8988T (cell line): Measurements from ENCODE around the gene ZNF423.

ENCODE experiments used
- DNase-seq: peaks from one replicate; pipeline ENCODE4 v3.0.0; 2011

The ZNF423 gene

GRCh38 chr16:49485663-49486062, 370.2 kb downstream of the ZNF423 start:
- DNase-seq = no peak

- no peak for DNase-seq
Observed at GRCh38 chr16:49484936-49485335, 371.0 kb downstream of the ZNF423 start.

GRCh38 chr16:49484451-49484849, 371.5 kb downstream of the ZNF423 start:
- no peak for DNase-seq

- no peak for DNase-seq
Observed at GRCh38 chr16:49483651-49484450, 372.1 kb downstream of the ZNF423 start.

GRCh38 chr16:49483251-49483650, 372.7 kb downstream of the ZNF423 start:
- no peak for DNase-seq

- no peak for DNase-seq
Observed at GRCh38 chr16:49482690-49483089, 373.2 kb downstream of the ZNF423 start.

- no peak for DNase-seq
Observed at GRCh38 chr16:49478616-49479015, 377.3 kb downstream of the ZNF423 start.

GRCh38 chr16:49478107-49478506, 377.8 kb downstream of the ZNF423 start:
- no peak for DNase-seq

- DNase-seq = no peak
Observed at GRCh38 chr16:49477250-49477895, 378.5 kb downstream of the ZNF423 start.

GRCh38 chr16:49474741-49475140, 381.2 kb downstream of the ZNF423 start:
- DNase-seq = no peak

- DNase-seq = no peak
Observed at GRCh38 chr16:49473773-49474172, 382.1 kb downstream of the ZNF423 start.

GRCh38 chr16:49473131-49473530, 382.8 kb downstream of the ZNF423 start:
- no peak for DNase-seq

- no peak for DNase-seq
Observed at GRCh38 chr16:49472598-49472997, 383.3 kb downstream of the ZNF423 start.

GRCh38 chr16:49471038-49471727, 384.7 kb downstream of the ZNF423 start:
- DNase-seq = no peak

- no peak for DNase-seq
Observed at GRCh38 chr16:49470513-49470991, 385.4 kb downstream of the ZNF423 start.

- no peak for DNase-seq
Observed at GRCh38 chr16:49469930-49470451, 385.9 kb downstream of the ZNF423 start.

GRCh38 chr16:49469311-49469670, 386.6 kb downstream of the ZNF423 start:
- DNase-seq = no peak

GRCh38 chr16:49468611-49469310, 387.2 kb downstream of the ZNF423 start:
- no peak for DNase-seq

- no peak for DNase-seq
Observed at GRCh38 chr16:49467540-49468372, 388.2 kb downstream of the ZNF423 start.

- DNase-seq = no peak
Observed at GRCh38 chr16:49466881-49467280, 389.0 kb downstream of the ZNF423 start.

- no peak for DNase-seq
Observed at GRCh38 chr16:49466529-49466831, 389.4 kb downstream of the ZNF423 start.
